ENCODE data around the gene SARDH. TPM values are rescaled to one million over a fixed set of nuclear protein-coding genes. Genes with fewer than 3 reads are reported as not detected.

Gene SARDH
- total and polyA plus RNA-seq, 2 of the 13 experiments (the other 11 are each of a cell fraction or from before 2014, with no cell fraction given) = 11.6 to 34.9 TPM

GRCh38 chr9:133684936-133685361 lies 53.2 kb downstream of the SARDH start:
- TF ChIP-seq AGO2 (optimal IDR thresholded peaks at IDR 0.05; ENCODE audit: low read depth, low read length) (peak; percentile 24), HNF4A (CRISPR knock-in tag; IDR thresholded peaks at IDR 0.05) (no peak), ELF1 (CRISPR knock-in tag; IDR thresholded peaks at IDR 0.05) (no peak), NR2F1 (CRISPR knock-in tag; IDR thresholded peaks at IDR 0.05) (no peak), ZBTB39 (CRISPR knock-in tag; IDR thresholded peaks at IDR 0.05) (no peak), ZNF468 (CRISPR knock-in tag; IDR thresholded peaks at IDR 0.05) (no peak)
- 93% methylated on average over 8 of the region's 17 CpGs for WGBS (ENCODE audit: low lambda C conversion rate)
- Histone ChIP-seq H3K9ac (ENCODE audit: insufficient read depth, low read depth, low read length) (no peak overlapping the region), H4K20me1 (ENCODE audit: insufficient read depth, low read length) (no peaks in the 10 kb centered on the region; the same call in 1 of the 2 replicates), H3K79me2 (ENCODE audit: insufficient read depth, low read length) (no peaks in the 10 kb centered on the region), H3K4me3 (replicated peaks in 1 of 3; ENCODE audit: insufficient read depth in 1 of 3, low read depth in 2 of 3, low read length in 3 of 3) (no peak overlapping the region), H3K27ac (ENCODE audit: extremely low read length, insufficient read depth, low read length) (no peak overlapping the region), H3K9me3 (ENCODE audit: low read length) (no peaks in the 10 kb centered on the region), H3K4me2 (ENCODE audit: low read depth, low read length) (no peak overlapping the region), H3K4me1 (ENCODE audit: insufficient read depth, low read length) (no peaks in the 10 kb centered on the region), H3K27me3 (ENCODE audit: control insufficient read depth in 1 of 2, insufficient read depth in 2 of 2, low read length in 2 of 2) (no peaks in the 10 kb centered on the region), H2AFZ (ENCODE audit: low read length) (no peak overlapping the region), H3K36me3 (replicated peaks in 1 of 2; ENCODE audit: control insufficient read depth in 1 of 2, insufficient read depth in 2 of 2, low read length in 2 of 2) (peaks cover 8 to 13% of the 10 kb centered on the region in 2 experiments)
- FAIRE-seq = no peak
- no TSS peak for BruUV-seq (replicated peaks)
- no peak for DNase-seq (ENCODE audit: low spot score)
- intact Hi-C loops (cut with micrococcal nuclease; ENCODE audit: unreplicated experiment) (no loop called here), in situ Hi-C loops (cut with HindIII; ENCODE audit: extremely low pct_ligation_motif_present, low pct_unique_long_range_greater_than_20kb) (no loop called here)
- ChIA-PET POLR2A (no interaction called here), CTCF (ENCODE audit: low intra/inter-chr PET ratio, low total read pairs) (no interaction called here)
- no peak for ATAC-seq
